ENCODE data around the gene GPC6.

DNA sequence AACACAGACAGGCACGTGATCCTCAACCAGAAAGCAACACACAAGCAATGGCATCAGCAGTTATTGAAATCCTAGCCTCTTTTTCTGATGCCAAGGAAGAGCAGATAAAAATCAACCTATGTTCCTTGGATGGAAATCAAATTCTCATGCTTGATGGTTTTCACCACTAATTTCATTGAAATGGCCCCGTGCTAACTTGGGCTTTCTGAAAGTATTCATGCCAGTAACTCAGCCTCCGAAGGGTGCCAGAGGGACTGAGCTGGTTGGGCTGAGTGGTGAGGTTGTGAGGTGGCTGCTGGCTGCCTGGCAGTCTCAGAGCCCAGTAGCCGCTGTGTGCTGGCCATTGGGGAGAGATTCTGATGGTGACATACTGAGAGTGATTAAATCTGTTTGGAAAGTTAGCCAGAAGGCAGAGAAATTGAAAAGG lies 943.6 kb downstream of the GPC6 start:
- no peak for TF ChIP-seq POLR2A (IDR thresholded peaks at IDR 0.05; ENCODE audit: extremely low read depth, insufficient read length)
- TF ChIP-seq, protein P1, sequence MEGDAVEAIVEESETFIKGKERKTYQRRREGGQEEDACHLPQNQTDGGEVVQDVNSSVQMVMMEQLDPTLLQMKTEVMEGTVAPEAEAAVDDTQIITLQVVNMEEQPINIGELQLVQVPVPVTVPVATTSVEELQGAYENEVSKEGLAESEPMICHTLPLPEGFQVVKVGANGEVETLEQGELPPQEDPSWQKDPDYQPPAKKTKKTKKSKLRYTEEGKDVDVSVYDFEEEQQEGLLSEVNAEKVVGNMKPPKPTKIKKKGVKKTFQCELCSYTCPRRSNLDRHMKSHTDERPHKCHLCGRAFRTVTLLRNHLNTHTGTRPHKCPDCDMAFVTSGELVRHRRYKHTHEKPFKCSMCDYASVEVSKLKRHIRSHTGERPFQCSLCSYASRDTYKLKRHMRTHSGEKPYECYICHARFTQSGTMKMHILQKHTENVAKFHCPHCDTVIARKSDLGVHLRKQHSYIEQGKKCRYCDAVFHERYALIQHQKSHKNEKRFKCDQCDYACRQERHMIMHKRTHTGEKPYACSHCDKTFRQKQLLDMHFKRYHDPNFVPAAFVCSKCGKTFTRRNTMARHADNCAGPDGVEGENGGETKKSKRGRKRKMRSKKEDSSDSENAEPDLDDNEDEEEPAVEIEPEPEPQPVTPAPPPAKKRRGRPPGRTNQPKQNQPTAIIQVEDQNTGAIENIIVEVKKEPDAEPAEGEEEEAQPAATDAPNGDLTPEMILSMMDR (IDR thresholded peaks at IDR 0.05; ENCODE audit: low read depth, low read length), result no peak
- TF ChIP-seq, protein P2, sequence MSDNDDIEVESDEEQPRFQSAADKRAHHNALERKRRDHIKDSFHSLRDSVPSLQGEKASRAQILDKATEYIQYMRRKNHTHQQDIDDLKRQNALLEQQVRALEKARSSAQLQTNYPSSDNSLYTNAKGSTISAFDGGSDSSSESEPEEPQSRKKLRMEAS (IDR thresholded peaks at IDR 0.05; ENCODE audit: low read depth, low read length), result no peak

Measured in NB4 (cell line).